HG02970 (cell line): ENCODE measurements around the gene KIF26B.
"Not testable (repeated sequence)": the region's sequence is repeated elsewhere in the genome, so short reads cannot be mapped to it uniquely, and the experiment has no call there.

Experiments
- ATAC-seq: cut with Tn5 transposase; IDR thresholded peaks from one replicate; pipeline ENCODE4 v1.9.1; 2021; ENCODE audit warnings: mild to moderate bottlenecking, moderate library complexity, moderate number of reproducible peaks; ENCODE audit not compliant: unreplicated experiment, low FRiP score

The KIF26B gene

GRCh38 chr1:245656189-245656717 lies 501.5 kb downstream of the KIF26B start:
- no peak for ATAC-seq

GRCh38 chr1:245657371-245657770 lies 502.6 kb downstream of the KIF26B start:
- ATAC-seq = no peak

- no peak for ATAC-seq
These were observed 508.6 kb downstream of the KIF26B start for GRCh38 chr1:245663373-245663772.

GRCh38 chr1:245663841-245664240 lies 509.1 kb downstream of the KIF26B start:
- no peak for ATAC-seq

GRCh38 chr1:245666412-245666811 lies 511.6 kb downstream of the KIF26B start:
- ATAC-seq = no peak

GRCh38 chr1:245671349-245671748 lies 516.6 kb downstream of the KIF26B start:
- ATAC-seq = no peak

- no peak for ATAC-seq
These were observed 517.4 kb downstream of the KIF26B start for GRCh38 chr1:245671966-245672767.

- ATAC-seq = not testable (repeated sequence)
These were observed 518.3 kb downstream of the KIF26B start for GRCh38 chr1:245672836-245673656.

GRCh38 chr1:245673881-245674414 lies 519.2 kb downstream of the KIF26B start:
- no peak for ATAC-seq

- ATAC-seq = no peak
These were observed 522.9 kb downstream of the KIF26B start for GRCh38 chr1:245677461-245678240.

- ATAC-seq = no peak
These were observed 524.2 kb downstream of the KIF26B start for GRCh38 chr1:245678860-245679411.

- ATAC-seq = no peak
These were observed 525.3 kb downstream of the KIF26B start for GRCh38 chr1:245679821-245680780.

- no peak for ATAC-seq
These were observed 528.1 kb downstream of the KIF26B start for GRCh38 chr1:245682638-245683628.

- no peak for ATAC-seq
These were observed 528.9 kb downstream of the KIF26B start for GRCh38 chr1:245683676-245684075.

GRCh38 chr1:245684166-245684565 lies 529.4 kb downstream of the KIF26B start:
- ATAC-seq = no peak

GRCh38 chr1:245684571-245684970 lies 529.8 kb downstream of the KIF26B start:
- ATAC-seq = no peak

GRCh38 chr1:245685111-245685810 lies 530.5 kb downstream of the KIF26B start:
- ATAC-seq = no peak
